Coronary artery (tissue), 2 donors: ENCODE data around the gene MRPL50.

Experiments
- DNase-seq: peaks from one replicate; pipeline ENCODE4 v3.0.0-alpha.2; 2017; ENCODE audit warnings: low spot score
- H3K27ac ChIP-seq, 2 donors: fragments of 200-600 bp; sonication (generic); one replicate each; pipeline ENCODE4 v1.5.1; 2016 to 2019
- H3K4me3 ChIP-seq: fragments of 200-600 bp; sonication (generic); 2 replicates; pipeline ENCODE4 v1.5.1; 2016; ENCODE audit warnings: mild to moderate bottlenecking, moderate library complexity
- CTCF ChIP-seq: fragments of 200-600 bp; sonication (generic); IDR thresholded peaks from one replicate; pipeline ENCODE4 v1.5.1; 2019; ENCODE audit warnings: antibody characterized with exemption

The MRPL50 gene

GRCh38 chr9:101398068-101398929 is at the start of gene MRPL50, which contains the start of gene ZNF189:
Gene MRPL50 (minus strand): TSS chr9:101398618. CDS start chr9:101398592, 26 bp downstream.
Gene ZNF189 (plus strand): TSS chr9:101398851. CDS start chr9:101399157, 306 bp downstream.
- no peak for TF ChIP-seq CTCF
- peak; percentile 99 for DNase-seq
- H3K27ac ChIP-seq = peak within 1 kb of the TSS; percentile 79 to 94
- peak within 1 kb of the TSS; percentile 92 for H3K4me3 ChIP-seq

- no peak for DNase-seq
- H3K27ac ChIP-seq = no peak overlapping the region
- H3K4me3 ChIP-seq = no peak overlapping the region
- TF ChIP-seq CTCF = no peak
These were observed 48.3 kb upstream of the MRPL50 start for GRCh38 chr9:101446732-101447131.

GRCh38 chr9:101445353-101446029 is 47.1 kb upstream of the MRPL50 start:
- DNase-seq = no peak
- TF ChIP-seq CTCF = no peak
- no peak overlapping the region for H3K4me3 ChIP-seq
- H3K27ac ChIP-seq = no peak overlapping the region

GRCh38 chr9:101443364-101443771 is 45.0 kb upstream of the MRPL50 start:
- H3K4me3 ChIP-seq = no peak overlapping the region
- DNase-seq = no peak
- TF ChIP-seq CTCF = no peak

GRCh38 chr9:101442736-101443135 is 44.3 kb upstream of the MRPL50 start:
- H3K4me3 ChIP-seq = no peak overlapping the region
- no peak overlapping the region for H3K27ac ChIP-seq
- DNase-seq = no peak
- TF ChIP-seq CTCF = no peak

More at GRCh38 chr9:101443364-101443771, 45.0 kb upstream of the MRPL50 start:
- H3K27ac ChIP-seq = no peak overlapping the region

- no peak for TF ChIP-seq CTCF
- Histone ChIP-seq H3K4me3 (no peak overlapping the region), H3K27ac (no peak overlapping the region)
- no peak for DNase-seq
These were observed 43.9 kb upstream of the MRPL50 start for GRCh38 chr9:101442318-101442717.
